Measurements from ENCODE around the gene ZDHHC22. TPM values are rescaled to one million over a fixed set of nuclear protein-coding genes. Genes with fewer than 3 reads are reported as not detected.

The ZDHHC22 gene
- total RNA-seq, 1 donor from 2014 or later = under 0.01 TPM

GRCh38 chr14:77125823-77126325 is 15.7 kb downstream of the ZDHHC22 start:
- DNase-seq = no peak

- DNase-seq = no peak
Observed at GRCh38 chr14:77125281-77125801, 16.2 kb downstream of the ZDHHC22 start.

- no peak for DNase-seq
Observed at GRCh38 chr14:77124345-77125280, 17.0 kb downstream of the ZDHHC22 start.

- no peak for DNase-seq
Observed at GRCh38 chr14:77123381-77124325, 17.9 kb downstream of the ZDHHC22 start.

- no peak for DNase-seq
Observed at GRCh38 chr14:77122526-77123125, 19.0 kb downstream of the ZDHHC22 start.

- no peak for DNase-seq
Observed at GRCh38 chr14:77120771-77121743, 20.5 kb downstream of the ZDHHC22 start.

- no peak for DNase-seq
Observed at GRCh38 chr14:77119851-77120250, 21.7 kb downstream of the ZDHHC22 start.

- DNase-seq = no peak
Observed at GRCh38 chr14:77116172-77116817, 25.3 kb downstream of the ZDHHC22 start.

- no peak for DNase-seq
Observed at GRCh38 chr14:77114609-77115008, 27.0 kb downstream of the ZDHHC22 start.

GRCh38 chr14:77113644-77114043 is 27.9 kb downstream of the ZDHHC22 start:
- DNase-seq = no peak

GRCh38 chr14:77111021-77111420 is 30.6 kb downstream of the ZDHHC22 start:
- no peak for DNase-seq

GRCh38 chr14:77110286-77110685 is 31.3 kb downstream of the ZDHHC22 start:
- DNase-seq = no peak

GRCh38 chr14:77109656-77110055 is 31.9 kb downstream of the ZDHHC22 start:
- DNase-seq = no peak

GRCh38 chr14:77108753-77109152 is 32.8 kb downstream of the ZDHHC22 start:
- no peak for DNase-seq

- no peak for DNase-seq
Observed at GRCh38 chr14:77107228-77107627, 34.4 kb downstream of the ZDHHC22 start.

- DNase-seq = no peak
Observed at GRCh38 chr14:77106666-77107065, 34.9 kb downstream of the ZDHHC22 start.

GRCh38 chr14:77105145-77105939 is 36.2 kb downstream of the ZDHHC22 start:
- no peak for DNase-seq

GRCh38 chr14:77104393-77104792 is 37.2 kb downstream of the ZDHHC22 start:
- DNase-seq = no peak

GRCh38 chr14:77103951-77104350 is 37.6 kb downstream of the ZDHHC22 start:
- no peak for DNase-seq

All from skin of body (tissue), 2 donors.